CD8-positive, alpha-beta memory T cell (primary cell): ENCODE data around the gene SMIM43. TPM values are rescaled to one million over a fixed set of nuclear protein-coding genes. Genes with fewer than 3 reads are reported as not detected.
"Not testable (repeated sequence)": the region's sequence is repeated elsewhere in the genome, so short reads cannot be mapped to it uniquely, and the experiment has no call there.

ENCODE experiments used
- CTCF ChIA-PET: fragments of 350-600 bp; sonication (Branson Sonifier 250); formaldehyde crosslinking; loops from one replicate; lab custom pipeline; 2021; ENCODE audit warnings: antibody characterized with exemption; lab: Charles Lee
- POLR2A ChIA-PET: fragments of 350-600 bp; sonication (Branson Sonifier 250); formaldehyde crosslinking; loops from one replicate; lab custom pipeline; 2021; ENCODE audit warnings: antibody characterized with exemption; lab: Charles Lee
- DNase-seq, 5 donors: peaks; one replicate each; pipeline versions ENCODE4 v3.0.0 to v3.0.0-alpha.2; 2020 to 2022; ENCODE audit warnings: mixed read lengths in 1 of 5
- H3K27ac ChIP-seq: one replicate; pipeline ENCODE4 v1.7.0; 2013; ENCODE audit warnings: low read depth, mild to moderate bottlenecking, low read length, moderate library complexity
- H3K27me3 ChIP-seq: 2 replicates; pipeline ENCODE4 v1.7.0; 2013; ENCODE audit warnings: low read length, mild to moderate bottlenecking; ENCODE audit not compliant: insufficient read depth, poor library complexity, severe bottlenecking
- H3K36me3 ChIP-seq: 2 replicates; pipeline ENCODE4 v1.7.0; 2013; ENCODE audit warnings: mild to moderate bottlenecking, low read length, moderate library complexity; ENCODE audit not compliant: insufficient read depth
- H3K4me1 ChIP-seq: 2 replicates; pipeline ENCODE4 v1.7.0; 2013; ENCODE audit warnings: mild to moderate bottlenecking, low read length, moderate library complexity; ENCODE audit not compliant: insufficient read depth
- H3K4me3 ChIP-seq: 2 replicates; pipeline ENCODE4 v1.7.0; 2013; ENCODE audit warnings: mild to moderate bottlenecking, low read length
- H3K9me3 ChIP-seq: 2 replicates; pipeline ENCODE4 v1.7.0; 2013; ENCODE audit warnings: mild to moderate bottlenecking, low read length
- H3K27ac Mint-ChIP-seq, 8 donors: one replicate each; pipeline ENCODE4 v1.8.0; 2020 to 2021; ENCODE audit warnings: mixed read lengths in 8 of 8, mild to moderate bottlenecking in 6 of 8, inconsistent platforms in 3 of 8, moderate library complexity in 3 of 8
- H3K27me3 Mint-ChIP-seq, 2 donors: one replicate each; pipeline ENCODE4 v1.8.0; 2020 to 2021; ENCODE audit warnings: mixed read lengths in 2 of 2, mild to moderate bottlenecking in 1 of 2, moderate library complexity in 1 of 2
- H3K36me3 Mint-ChIP-seq, 3 donors: one replicate each; pipeline ENCODE4 v1.8.0; 2020 to 2021; ENCODE audit warnings: mixed read lengths in 3 of 3, inconsistent platforms in 1 of 3, mild to moderate bottlenecking in 1 of 3
- H3K4me1 Mint-ChIP-seq, 3 donors: one replicate each; pipeline ENCODE4 v1.8.0; 2020 to 2021; ENCODE audit warnings: mixed read lengths in 3 of 3, inconsistent platforms in 1 of 3, mild to moderate bottlenecking in 1 of 3
- H3K4me3 Mint-ChIP-seq, 7 donors: one replicate each; pipeline ENCODE4 v1.8.0; 2020 to 2021; ENCODE audit warnings: mixed read lengths in 7 of 7, mild to moderate bottlenecking in 6 of 7, moderate library complexity in 4 of 7, inconsistent platforms in 2 of 7
- H3K9me3 Mint-ChIP-seq, 5 donors: one replicate each; pipeline ENCODE4 v1.8.0; 2020 to 2022; ENCODE audit warnings: mixed read lengths in 5 of 5, mild to moderate bottlenecking in 3 of 5, moderate library complexity in 2 of 5, inconsistent platforms in 1 of 5
- polyA plus RNA-seq: library from polyadenylated mRNA; unstranded; fragments of 300-500 nt; fragmentation: Illumina TruSeq; gene quantifications from one replicate; pipeline ENCODE4 v1.2.3, GENCODE V29; 2021
- total RNA-seq, 2 experiments: library from RNA; stranded (reverse); gene quantifications; one replicate each; pipeline ENCODE4 v1.2.3, GENCODE V29; 2021

The SMIM43 gene
- total and polyA plus RNA-seq, 3 experiments from 2014 or later = 0.23 to 0.47 (median 0.44) TPM

GRCh38 chr4:121765368-121765705 is 373 bp upstream of the SMIM43 start:
- H3K4me3 Mint-ChIP-seq = peak overlapping the region; percentile 13 to 76 (median 67)
- H3K27me3 Mint-ChIP-seq = peaks cover 10 to 57% of the 10 kb centered on the region in 2 donors
- Histone ChIP-seq H3K27me3 (peaks cover 16% of the 10 kb centered on the region), H3K4me1 (no peaks in the 10 kb centered on the region), H3K36me3 (no peaks in the 10 kb centered on the region), H3K9me3 (no peaks in the 10 kb centered on the region), H3K27ac (no peak overlapping the region), H3K4me3 (no peak overlapping the region)
- no peaks in the 10 kb centered on the region for H3K36me3 Mint-ChIP-seq
- no peak for DNase-seq
- ChIA-PET POLR2A (no interaction called here), CTCF (no interaction called here)
- no peaks in the 10 kb centered on the region for H3K9me3 Mint-ChIP-seq
- H3K4me1 Mint-ChIP-seq = peaks cover 9 to 15% (median 15%) of the 10 kb centered on the region in 3 donors
- H3K27ac Mint-ChIP-seq = no peak overlapping the region

- peaks cover 12 to 54% of the 10 kb centered on the region in 2 donors for H3K27me3 Mint-ChIP-seq
- no peaks in the 10 kb centered on the region for H3K9me3 ChIP-seq
- peak overlapping the region in 6 of 7 donors; percentile 56 to 78 (median 68) for H3K4me3 Mint-ChIP-seq
- H3K9me3 Mint-ChIP-seq = no peaks in the 10 kb centered on the region
- H3K27ac ChIP-seq = no peak overlapping the region
- POLR2A ChIA-PET = no interaction called here
- CTCF ChIA-PET = no interaction called here
- no peak overlapping the region for H3K27ac Mint-ChIP-seq
- H3K36me3 Mint-ChIP-seq = no peaks in the 10 kb centered on the region
- no peaks in the 10 kb centered on the region for H3K4me1 ChIP-seq
- H3K27me3 ChIP-seq = peaks cover 17% of the 10 kb centered on the region
- DNase-seq = no peak
- no peak overlapping the region for H3K4me3 ChIP-seq
- H3K36me3 ChIP-seq = no peaks in the 10 kb centered on the region
- peaks cover 9 to 15% (median 15%) of the 10 kb centered on the region in 3 donors for H3K4me1 Mint-ChIP-seq
These were observed 662 bp downstream of the SMIM43 start for GRCh38 chr4:121764303-121764701.

GRCh38 chr4:121760205-121760604 is 4.8 kb downstream of the SMIM43 start:
- peaks cover 9 to 50% of the 10 kb centered on the region in 2 donors for H3K27me3 Mint-ChIP-seq

GRCh38 chr4:121758925-121759568 is 5.9 kb downstream of the SMIM43 start:
- no peak for DNase-seq
- Histone ChIP-seq H3K4me1 (no peaks in the 10 kb centered on the region), H3K9me3 (no peaks in the 10 kb centered on the region), H3K27ac (no peak overlapping the region), H3K36me3 (no peaks in the 10 kb centered on the region), H3K27me3 (peaks cover 4% of the 10 kb centered on the region), H3K4me3 (no peak overlapping the region)
- ChIA-PET CTCF (no interaction called here), POLR2A (no interaction called here)
- Mint-ChIP-seq H3K4me3 (no peak overlapping the region), H3K27ac (no peak overlapping the region), H3K9me3 (no peaks in the 10 kb centered on the region), H3K27me3 (peaks cover 8 to 54% of the 10 kb centered on the region in 2 donors), H3K4me1 (peaks cover 4 to 5% (median 5%) of the 10 kb centered on the region in 3 donors), H3K36me3 (no peaks in the 10 kb centered on the region)

More at GRCh38 chr4:121760205-121760604, 4.8 kb downstream of the SMIM43 start:
- no peaks in the 10 kb centered on the region for H3K36me3 Mint-ChIP-seq
- H3K4me3 Mint-ChIP-seq = no peak overlapping the region
- H3K9me3 Mint-ChIP-seq = no peaks in the 10 kb centered on the region
- Histone ChIP-seq H3K36me3 (no peaks in the 10 kb centered on the region), H3K9me3 (no peaks in the 10 kb centered on the region), H3K4me3 (no peak overlapping the region), H3K4me1 (no peaks in the 10 kb centered on the region), H3K27ac (no peak overlapping the region), H3K27me3 (peaks cover 5% of the 10 kb centered on the region)
- DNase-seq = no peak
- peaks cover 6 to 11% (median 11%) of the 10 kb centered on the region in 3 donors for H3K4me1 Mint-ChIP-seq
- CTCF ChIA-PET = no interaction called here
- POLR2A ChIA-PET = no interaction called here
- H3K27ac Mint-ChIP-seq = no peak overlapping the region

GRCh38 chr4:121752142-121752541 is 12.8 kb downstream of the SMIM43 start:
- H3K36me3 ChIP-seq, H3K27ac ChIP-seq, CTCF ChIA-PET, H3K36me3 Mint-ChIP-seq, H3K4me3 Mint-ChIP-seq, H3K27me3 ChIP-seq, H3K9me3 ChIP-seq, H3K4me3 ChIP-seq, H3K27ac Mint-ChIP-seq, H3K9me3 Mint-ChIP-seq, H3K4me1 Mint-ChIP-seq, POLR2A ChIA-PET, DNase-seq, H3K4me1 ChIP-seq: not testable (repeated sequence)
- peaks cover 9 to 58% of the 10 kb centered on the region in 2 donors for H3K27me3 Mint-ChIP-seq

- Histone ChIP-seq H3K4me1 (no peaks in the 10 kb centered on the region), H3K36me3 (no peaks in the 10 kb centered on the region), H3K27ac (no peak overlapping the region), H3K9me3 (no peaks in the 10 kb centered on the region), H3K27me3 (no peaks in the 10 kb centered on the region), H3K4me3 (no peak overlapping the region)
- Mint-ChIP-seq H3K36me3 (peaks cover 0 to 4% (median 0%) of the 10 kb centered on the region in 3 donors), H3K4me1 (no peaks in the 10 kb centered on the region), H3K4me3 (no peak overlapping the region), H3K27me3 (peaks cover 7 to 40% of the 10 kb centered on the region in 2 donors), H3K27ac (no peak overlapping the region), H3K9me3 (peaks cover 0 to 3% (median 3%) of the 10 kb centered on the region in 5 donors)
- ChIA-PET POLR2A (no interaction called here), CTCF (no interaction called here)
- no peak for DNase-seq
These were observed 15.7 kb downstream of the SMIM43 start for GRCh38 chr4:121749225-121749624.

- H3K27me3 ChIP-seq = no peaks in the 10 kb centered on the region
- H3K27me3 Mint-ChIP-seq = peaks cover 0 to 15% of the 10 kb centered on the region in 2 donors
- no peak overlapping the region for H3K4me3 ChIP-seq
- no peak for DNase-seq
- no peaks in the 10 kb centered on the region for H3K4me1 ChIP-seq
- no peak overlapping the region for H3K4me3 Mint-ChIP-seq
- ChIA-PET CTCF (no interaction called here), POLR2A (no interaction called here)
- H3K9me3 Mint-ChIP-seq = peaks cover 0 to 3% (median 1%) of the 10 kb centered on the region in 5 donors
- H3K36me3 ChIP-seq = no peaks in the 10 kb centered on the region
- no peaks in the 10 kb centered on the region for H3K4me1 Mint-ChIP-seq
- H3K27ac ChIP-seq = no peak overlapping the region
- H3K27ac Mint-ChIP-seq = no peak overlapping the region
- no peaks in the 10 kb centered on the region for H3K9me3 ChIP-seq
- peaks cover 0 to 4% (median 0%) of the 10 kb centered on the region in 3 donors for H3K36me3 Mint-ChIP-seq
These were observed 22.2 kb downstream of the SMIM43 start for GRCh38 chr4:121742794-121743193.

GRCh38 chr4:121741751-121742150 is 23.2 kb downstream of the SMIM43 start:
- no peaks in the 10 kb centered on the region for H3K27me3 ChIP-seq
- Mint-ChIP-seq H3K4me3 (no peak overlapping the region), H3K4me1 (no peaks in the 10 kb centered on the region), H3K27ac (no peak overlapping the region), H3K36me3 (peaks cover 0 to 4% (median 0%) of the 10 kb centered on the region in 3 donors), H3K27me3 (peaks cover 0 to 19% of the 10 kb centered on the region in 2 donors), H3K9me3 (peaks cover 0 to 3% (median 1%) of the 10 kb centered on the region in 5 donors)
- no peak for DNase-seq
- no peak overlapping the region for H3K4me3 ChIP-seq
- ChIA-PET CTCF (interaction anchor here (1.0 to 1.4 kb wide), 2 partner anchors 8 to 371 kb away, joined by 3 to 4 read pairs; no protein-coding TSS in a partner anchor), POLR2A (no interaction called here)
- no peak overlapping the region for H3K27ac ChIP-seq
- H3K4me1 ChIP-seq = no peaks in the 10 kb centered on the region
- H3K36me3 ChIP-seq = no peaks in the 10 kb centered on the region
- no peaks in the 10 kb centered on the region for H3K9me3 ChIP-seq
